Motor neuron (in vitro differentiated cells): ENCODE data around the gene LINGO1. TPM values are rescaled to one million over a fixed set of nuclear protein-coding genes. Genes with fewer than 3 reads are reported as not detected.
A peak's percentile ranks its signal among the peaks of the same experiment; 100 is the strongest.

Experiments
- ATAC-seq, 8 experiments: fragments of 200-7000 bp; cut with Tn5 transposase; replicated peaks in 6 of 8; 2 replicates each; pipeline ENCODE4 v1.8.0; 2021; ENCODE audit warnings: mild to moderate bottlenecking in 8 of 8, moderate library complexity in 8 of 8
- H3K27ac ChIP-seq, 2 donors: fragments of 250-450 bp; sonication (Bioruptor Pico); 2 replicates each; pipeline ENCODE4 v1.9.0; 2021; ENCODE audit warnings: antibody characterized with exemption in 2 of 2, mild to moderate bottlenecking in 2 of 2, moderate library complexity in 1 of 2
- H3K4me1 ChIP-seq, 2 donors: fragments of 250-450 bp; sonication (Bioruptor Pico); replicated peaks in 1 of 2; 2 replicates each; pipeline ENCODE4 v1.6.1; 2021; ENCODE audit warnings: antibody characterized with exemption in 2 of 2, mild to moderate bottlenecking in 2 of 2, moderate library complexity in 1 of 2
- H3K4me3 ChIP-seq, 5 donors: fragments of 250-450 bp; sonication (Bioruptor Pico); 2 replicates each; pipeline ENCODE4 v1.9.0; 2021; ENCODE audit warnings: antibody characterized with exemption in 5 of 5, mild to moderate bottlenecking in 5 of 5, moderate library complexity in 4 of 5
- WGBS, 10 experiments: fragments of 450-650 bp; shearing (Covaris generic); methylation state at CpG; one replicate each; pipeline ENCODE4 v1.0.0; 2022; 5-methylcytosine and 5-hydroxymethylcytosine counted together
- in situ Hi-C, 9 experiments: fragments of 400-800 bp; cut with MboI; loops; one replicate each; pipeline ENCODE4 v1.15.0; 2021; ENCODE audit warnings: low sequenced_read_pairs in 9 of 9, low pct_unique_long_range_greater_than_20kb in 2 of 9; ENCODE audit not compliant: unreplicated experiment in 9 of 9
- total RNA-seq, 8 experiments: library from RNA; unstranded; fragments of 300-600 nt; gene quantifications; 2 replicates each; pipeline versions ENCODE4 v1.2.3 to v1.2.4, GENCODE V29; 2022

LINGO1 gene
- total RNA-seq, 8 experiments from 2014 or later: 1.6 to 78.0 (median 26.6) TPM

DNA sequence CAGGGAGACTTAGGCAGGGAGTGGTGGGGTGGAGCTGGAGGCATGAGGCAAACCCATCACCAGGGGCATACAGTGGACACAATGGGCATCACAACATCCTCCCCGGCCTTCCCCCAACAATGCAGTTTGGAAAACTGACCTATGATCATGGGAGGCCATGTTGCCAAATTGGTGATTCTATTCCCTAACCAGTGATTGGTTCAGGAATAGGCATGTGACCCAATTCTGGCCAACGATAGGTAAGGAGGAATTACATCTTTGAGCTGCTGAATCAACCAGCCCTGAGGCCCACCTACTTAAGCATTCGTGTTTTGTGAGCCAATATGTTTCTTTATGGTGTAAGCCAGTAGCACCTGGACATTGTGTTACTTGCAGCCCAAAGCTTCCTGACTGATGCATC lies 40.0 kb downstream of the LINGO1 start:
- H3K4me3 ChIP-seq: no peak overlapping the region
- no peak overlapping the region for H3K27ac ChIP-seq
- peaks cover 13 to 29% of the 10 kb centered on the region in 2 donors for H3K4me1 ChIP-seq
- in situ Hi-C loops: no loop called here
- 0 to 100% (median 58%) methylated on average over 1 to 3 of the region's 3 CpGs; no CpG with 5 or more reads in 4 of the 10 experiments for WGBS, 10 experiments
- ATAC-seq: no peak

DNA sequence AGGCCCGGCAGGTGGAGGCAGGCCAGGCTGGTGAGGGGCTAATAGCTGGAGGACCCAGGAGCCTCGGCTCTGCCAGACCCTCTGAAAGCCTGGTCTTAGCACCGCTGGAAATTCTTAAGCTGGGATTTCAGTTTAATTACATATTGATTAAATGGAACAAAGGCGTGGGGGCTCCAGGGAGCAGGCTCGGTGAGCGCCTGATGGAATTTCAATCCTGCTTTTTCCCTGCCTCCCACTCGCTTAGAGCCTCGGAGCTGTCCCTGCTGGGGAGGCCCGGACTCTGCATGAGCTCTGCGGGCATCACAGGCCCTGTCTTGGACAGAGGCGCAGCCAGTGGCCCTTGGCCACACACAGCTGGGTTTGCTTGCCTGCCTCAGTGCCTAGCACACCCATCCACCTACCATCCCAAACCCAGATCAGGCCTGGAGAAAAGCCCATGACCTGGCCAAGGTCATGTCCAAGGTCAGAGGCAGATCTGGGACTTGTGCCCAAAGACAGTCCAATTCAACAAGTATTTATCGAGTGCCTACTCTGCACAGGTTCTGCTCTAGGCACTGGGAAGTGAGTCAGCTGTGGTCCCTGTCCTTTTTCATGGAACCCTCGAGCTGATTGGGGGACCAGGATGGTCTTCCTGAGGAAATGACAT lies 40.6 kb downstream of the LINGO1 start:
- 0 to 100% (median 70%) methylated on average over 1 to 6 of the region's 13 CpGs; no CpG with 5 or more reads in 1 of the 10 experiments for WGBS, 10 experiments
- Histone ChIP-seq H3K4me3 (no peak overlapping the region), H3K27ac (peak overlapping the region; percentile 45 to 57), H3K4me1 (peaks cover 16 to 36% of the 10 kb centered on the region in 2 donors)
- peak in 4 of 8 experiments; percentile 13 to 52 (median 41) for ATAC-seq
- in situ Hi-C loops: no loop called here

DNA sequence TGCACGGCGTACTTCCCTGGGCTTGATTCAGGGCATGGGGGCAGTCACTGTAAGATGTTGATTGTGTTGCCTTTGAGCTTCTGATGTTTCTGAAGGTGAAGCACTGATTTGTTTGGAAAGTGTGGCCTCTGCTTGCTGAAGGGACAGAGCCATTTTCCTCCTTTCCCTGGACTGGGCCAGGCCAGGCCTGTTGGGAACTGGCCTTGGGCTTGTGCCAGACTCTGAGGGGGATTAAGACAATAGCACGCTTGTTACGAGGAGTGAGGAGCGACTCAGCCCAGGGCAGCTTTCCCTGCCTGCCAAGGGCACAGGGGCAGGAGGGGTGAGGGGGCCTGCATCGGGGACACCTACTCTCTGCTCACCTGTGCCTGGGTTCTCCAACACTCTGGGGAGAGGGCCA lies 42.9 kb downstream of the LINGO1 start:
- Histone ChIP-seq H3K27ac (peak overlapping the region in 1 of 2 donors; percentile 37), H3K4me1 (peaks cover 13 to 35% of the 10 kb centered on the region in 2 donors), H3K4me3 (no peak overlapping the region)
- WGBS, 10 experiments: 88 to 100% methylated on average over 1 to 2 of the region's 6 CpGs; no CpG with 5 or more reads in 8 of the 10 experiments
- in situ Hi-C loops: no loop called here
- peak in 4 of 8 experiments; percentile 37 to 89 (median 78) for ATAC-seq

DNA sequence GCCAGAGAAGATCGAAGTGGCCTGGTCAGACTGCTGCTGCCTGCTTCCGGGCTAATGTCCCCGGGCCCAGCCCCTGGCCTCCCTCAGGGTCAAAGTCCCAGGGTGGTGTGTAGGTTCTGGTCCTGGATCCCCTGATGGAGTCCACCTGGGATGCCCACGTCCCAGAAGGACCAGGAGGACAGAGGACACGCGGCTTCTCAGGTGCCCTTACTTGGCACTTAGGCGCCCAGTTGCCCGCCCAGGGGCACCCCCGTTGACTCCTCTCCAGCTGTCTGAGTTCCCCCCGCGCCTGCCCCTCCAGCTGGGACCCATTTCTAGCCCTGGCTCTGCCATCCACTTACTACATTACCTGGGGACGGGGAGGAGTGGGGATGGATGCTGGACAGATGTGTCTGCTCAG lies 44.6 kb downstream of the LINGO1 start:
- in situ Hi-C loops: no loop called here
- no peak overlapping the region for H3K4me3 ChIP-seq
- peak overlapping the region in 1 of 2 donors; percentile 50 for H3K27ac ChIP-seq
- 50 to 93% (median 81%) methylated on average over 2 to 6 of the region's 12 CpGs; no CpG with 5 or more reads in 7 of the 10 experiments for WGBS, 10 experiments
- no peak for ATAC-seq
- H3K4me1 ChIP-seq: peaks cover 16 to 46% of the 10 kb centered on the region in 2 donors

DNA sequence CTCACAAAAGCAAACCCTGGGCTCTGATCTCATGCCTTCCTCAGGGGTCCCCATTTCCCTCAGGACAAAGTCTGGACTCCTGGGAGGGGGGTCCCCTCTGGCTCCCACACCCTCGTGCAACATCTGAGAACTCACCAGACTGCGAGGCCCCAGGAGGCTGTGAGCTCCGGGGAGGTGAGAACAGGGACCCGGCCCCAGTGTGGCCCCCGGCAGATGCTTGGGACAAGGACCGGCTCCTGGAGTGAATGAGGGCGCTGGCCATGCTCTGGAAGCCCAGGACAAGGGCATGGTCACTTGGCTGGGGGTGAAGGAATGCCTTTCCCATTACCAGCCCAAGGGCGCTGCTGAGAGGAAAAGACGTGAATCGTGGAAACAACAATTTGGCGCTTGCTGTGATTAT lies 48.0 kb downstream of the LINGO1 start:
- Histone ChIP-seq H3K4me3 (no peak overlapping the region), H3K27ac (no peak overlapping the region), H3K4me1 (peaks cover 27 to 56% of the 10 kb centered on the region in 2 donors)
- ATAC-seq: no peak
- in situ Hi-C loops: no loop called here
- WGBS, 10 experiments: 40 to 100% methylated on average over 3 to 4 of the region's 11 CpGs; no CpG with 5 or more reads in 8 of the 10 experiments

DNA sequence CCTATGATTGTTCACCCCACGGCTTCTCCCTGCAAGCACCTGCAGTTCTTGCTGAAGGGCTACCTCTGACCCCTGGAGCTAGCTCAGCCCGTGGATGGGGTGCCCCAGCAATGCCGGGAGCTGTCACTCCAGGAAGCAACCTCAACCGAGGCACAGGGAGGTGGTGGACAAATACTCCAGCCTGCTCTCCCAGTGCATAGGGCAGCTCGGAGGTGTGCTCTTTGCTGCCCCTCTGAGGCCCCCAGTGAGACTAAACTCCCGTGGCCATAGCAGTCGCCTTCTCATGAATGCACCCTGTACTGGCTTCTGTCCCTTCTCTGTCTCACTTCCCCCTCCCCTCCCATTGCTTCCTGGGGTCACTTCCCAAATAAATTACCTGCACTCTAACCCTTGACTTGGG lies 48.5 kb downstream of the LINGO1 start:
- ATAC-seq: peak in 6 of 8 experiments; percentile 31 to 88 (median 67)
- H3K4me3 ChIP-seq: no peak overlapping the region
- in situ Hi-C loops: no loop called here
- H3K4me1 ChIP-seq: peaks cover 27 to 55% of the 10 kb centered on the region in 2 donors
- WGBS, 10 experiments: 17 to 50% (median 30%) methylated on average over 1 to 4 of the region's 7 CpGs; no CpG with 5 or more reads in 5 of the 10 experiments
- H3K27ac ChIP-seq: no peak overlapping the region

DNA sequence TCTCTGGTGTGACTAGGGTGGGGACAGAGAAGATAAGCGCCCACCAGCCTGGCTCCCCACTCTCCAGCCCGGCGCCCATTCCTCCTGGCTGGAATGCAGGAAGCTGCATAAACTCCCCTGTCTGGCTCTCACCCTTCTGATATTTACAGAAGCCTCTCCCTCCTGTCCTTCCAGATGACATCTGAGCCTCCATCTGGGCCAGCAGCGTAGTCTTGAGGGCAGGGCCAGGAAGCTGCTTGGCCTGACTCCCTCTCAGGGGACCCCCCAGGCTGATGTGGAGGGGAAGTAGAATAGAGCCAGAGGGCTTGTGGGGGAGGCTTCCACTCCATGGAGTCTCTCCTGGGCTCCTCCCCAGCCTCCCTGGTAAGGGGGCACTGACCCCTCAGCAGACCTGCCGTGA lies 49.9 kb downstream of the LINGO1 start:
- in situ Hi-C loops: no loop called here
- Histone ChIP-seq H3K4me3 (no peak overlapping the region), H3K27ac (peak overlapping the region in 1 of 2 donors; percentile 21), H3K4me1 (peaks cover 28 to 46% of the 10 kb centered on the region in 2 donors)
- peak in 4 of 8 experiments; percentile 23 to 67 (median 44) for ATAC-seq
- WGBS, 10 experiments: 90 to 93% methylated on average over 2 to 3 of the region's 5 CpGs; no CpG with 5 or more reads in 8 of the 10 experiments

DNA sequence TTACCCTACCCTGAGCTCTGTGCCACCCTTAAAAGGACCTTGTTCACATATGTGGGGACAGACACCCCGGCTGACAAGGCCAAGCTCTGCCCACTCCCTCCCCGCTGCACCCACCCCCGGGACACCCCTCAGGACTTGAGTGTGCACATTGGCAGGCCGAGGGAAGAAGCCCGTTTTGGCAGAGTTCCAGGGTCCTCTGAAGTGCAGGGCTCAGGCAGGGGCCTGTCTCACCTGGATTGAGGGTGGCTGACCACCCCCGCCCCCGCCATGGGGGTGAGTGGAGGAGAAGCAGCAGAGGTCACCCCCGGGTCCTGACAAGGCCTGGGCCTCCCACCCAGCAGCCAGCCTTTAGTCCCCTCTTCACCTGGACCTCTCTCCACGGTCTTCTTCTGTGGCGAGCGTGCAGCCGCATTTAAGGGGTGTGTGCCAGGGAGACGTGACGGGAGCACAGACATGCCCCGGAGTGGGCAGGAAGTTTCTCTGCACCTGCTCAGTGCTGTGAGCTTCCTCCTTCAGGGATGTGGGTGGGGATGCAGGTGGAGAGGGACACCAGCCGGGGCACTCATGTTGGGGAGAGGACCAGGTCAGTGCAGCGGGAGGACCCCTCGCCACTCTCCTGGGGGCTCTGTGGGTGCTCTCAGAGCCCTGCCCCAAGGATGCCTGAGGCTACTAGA lies 50.7 kb downstream of the LINGO1 start:
- Histone ChIP-seq H3K4me3 (no peak overlapping the region), H3K4me1 (peaks cover 32 to 46% of the 10 kb centered on the region in 2 donors), H3K27ac (no peak overlapping the region)
- in situ Hi-C loops: no loop called here
- no peak for ATAC-seq
- 67% methylated on average over 3 of the region's 18 CpGs; no CpG with 5 or more reads in 9 of the 10 experiments for WGBS, 10 experiments

DNA sequence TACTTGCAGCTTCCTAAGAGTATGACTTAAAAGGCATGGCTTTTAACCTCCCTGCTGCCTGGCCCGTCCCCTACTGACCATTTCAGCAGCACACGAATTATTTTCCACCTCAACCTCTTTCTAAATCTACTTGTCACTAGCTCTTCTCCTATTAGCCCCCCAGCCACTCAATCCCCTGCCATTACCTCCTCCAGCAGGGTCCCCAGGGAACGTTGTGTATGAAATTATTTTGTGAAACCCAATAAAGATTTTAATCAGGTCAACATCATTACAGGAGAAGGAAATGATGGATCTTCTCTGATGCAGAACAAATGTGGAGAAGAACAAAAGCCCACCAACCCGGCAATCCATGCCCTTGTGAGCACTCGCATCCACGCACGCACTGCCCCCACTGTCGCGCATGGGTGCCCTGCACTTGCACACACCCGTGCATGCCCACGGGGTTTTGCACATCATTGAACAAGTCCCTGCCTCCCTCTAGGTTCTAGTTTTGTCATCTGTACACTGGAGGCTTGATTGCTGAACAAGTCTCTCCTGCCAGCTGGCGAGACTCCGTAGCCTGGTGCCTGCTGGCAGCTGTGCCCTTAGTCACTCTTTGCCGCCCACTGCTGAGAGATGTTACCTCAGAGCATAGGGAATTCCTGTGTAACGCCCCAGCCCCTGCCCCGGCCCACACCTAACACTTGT lies 51.6 kb downstream of the LINGO1 start:
- no peak overlapping the region for H3K4me3 ChIP-seq
- peak overlapping the region; percentile 7 to 33 for H3K27ac ChIP-seq
- peaks cover 37 to 49% of the 10 kb centered on the region in 2 donors for H3K4me1 ChIP-seq
- in situ Hi-C loops: no loop called here
- WGBS, 10 experiments: 34 to 90% (median 50%) methylated on average over 1 to 14 of the region's 16 CpGs; no CpG with 5 or more reads in 1 of the 10 experiments
- ATAC-seq: peak in 3 of 8 experiments; percentile 4 to 18 (median 11)

DNA sequence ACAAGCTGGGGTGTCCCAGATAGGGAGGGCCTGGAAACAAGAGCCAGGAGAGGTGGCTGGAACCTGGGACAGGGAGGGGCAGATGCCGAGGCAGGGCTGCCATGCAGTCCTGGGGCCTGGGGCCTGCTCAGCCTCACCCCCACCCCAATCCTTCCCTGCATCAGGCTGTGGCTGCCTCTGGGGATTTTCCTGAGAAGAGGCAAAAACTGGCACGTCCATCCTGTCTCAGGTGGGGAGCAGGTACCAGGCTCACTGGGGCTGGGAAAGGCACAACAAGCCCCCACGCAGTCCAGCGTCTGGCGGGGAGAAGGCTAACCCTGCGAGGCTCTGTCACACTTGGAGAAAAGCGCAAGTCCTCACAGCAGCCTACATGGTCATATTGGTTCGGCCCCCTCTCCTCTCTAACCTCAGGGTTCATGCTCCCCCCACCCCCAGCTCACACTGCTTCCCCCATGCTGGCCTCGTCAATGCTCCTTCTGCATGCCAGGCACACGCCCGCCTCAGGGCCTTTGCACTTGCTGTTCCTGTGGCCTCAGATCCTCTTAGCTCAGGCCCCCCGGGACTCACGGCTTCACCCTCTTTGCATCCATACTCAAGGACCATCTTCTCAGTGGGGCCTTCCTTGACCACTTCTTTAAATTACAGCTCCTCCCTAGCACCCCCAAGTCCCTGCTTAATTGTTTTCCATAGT lies 53.1 kb downstream of the LINGO1 start:
- no peak for ATAC-seq
- H3K4me1 ChIP-seq: peaks cover 42 to 48% of the 10 kb centered on the region in 2 donors
- H3K27ac ChIP-seq: no peak overlapping the region
- no peak overlapping the region for H3K4me3 ChIP-seq
- in situ Hi-C loops: no loop called here
- WGBS, 10 experiments: 59 to 100% (median 94%) methylated on average over 1 to 5 of the region's 13 CpGs; no CpG with 5 or more reads in 4 of the 10 experiments

DNA sequence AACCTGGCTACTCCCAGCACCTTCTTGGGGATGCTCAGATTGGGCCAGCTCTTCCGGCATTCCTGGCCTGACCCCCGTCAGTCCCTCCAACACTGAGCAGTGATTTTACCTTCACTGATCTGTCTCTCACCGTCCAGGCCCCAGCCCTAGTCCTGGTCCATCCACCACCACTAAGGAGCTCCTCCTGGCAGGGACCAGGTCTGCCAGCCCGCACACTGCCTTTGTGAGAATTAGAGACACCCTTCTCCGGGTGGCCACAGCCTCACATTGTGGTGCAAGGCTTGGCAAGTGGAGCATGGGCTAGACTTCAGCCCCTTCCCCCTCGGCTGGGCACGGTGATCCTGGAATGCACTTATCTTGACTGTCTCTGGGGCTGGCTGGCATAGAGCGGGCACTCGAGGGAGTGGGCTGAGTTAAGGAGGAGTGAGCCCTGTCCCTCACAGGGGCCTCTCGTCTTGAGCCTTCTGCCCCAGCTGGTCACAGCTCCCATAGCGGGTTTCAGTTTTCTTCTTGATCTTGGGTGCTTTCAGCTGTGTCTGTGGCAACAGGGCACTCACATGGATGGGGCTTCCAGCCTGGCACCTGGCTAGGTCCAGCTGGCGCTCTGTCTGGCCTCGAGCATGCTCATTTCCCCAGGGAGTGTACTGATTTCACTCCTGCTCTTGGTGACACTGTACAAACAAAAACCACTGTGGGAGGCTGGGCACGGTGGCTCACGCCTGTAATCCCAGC lies 53.9 kb downstream of the LINGO1 start:
- WGBS, 10 experiments: 36 to 90% (median 85%) methylated on average over 2 to 7 of the region's 15 CpGs; no CpG with 5 or more reads in 5 of the 10 experiments

DNA sequence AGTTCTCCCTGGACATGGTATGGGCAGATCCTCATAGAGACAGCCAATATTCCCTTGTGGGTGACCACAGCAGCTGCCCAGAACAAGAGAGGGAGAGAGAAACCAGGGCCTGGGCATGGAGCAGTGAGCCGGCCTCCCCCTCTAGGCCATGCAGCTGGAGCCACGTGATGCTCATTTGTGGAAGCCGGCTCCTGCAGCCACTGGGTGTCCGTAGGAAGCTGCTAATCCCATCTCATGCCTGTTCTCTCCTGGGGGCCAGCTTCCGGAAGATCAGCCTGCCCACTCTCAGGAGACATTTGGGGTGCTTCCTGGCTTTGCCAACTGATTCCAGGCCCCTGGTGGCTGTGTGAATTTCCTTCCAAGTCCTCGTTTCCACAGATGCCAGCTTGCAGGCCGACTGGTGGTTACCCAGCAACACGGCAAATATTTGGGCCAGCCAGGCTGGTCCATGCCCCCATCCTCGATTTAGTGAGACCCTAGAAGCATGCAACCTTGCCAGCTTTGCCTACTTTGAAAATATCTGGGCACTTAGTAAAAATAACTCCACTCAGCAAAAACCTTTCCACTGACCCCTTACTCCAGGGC lies 55.3 kb downstream of the LINGO1 start:
- Histone ChIP-seq H3K27ac (peak overlapping the region; percentile 10 to 39), H3K4me1 (peaks cover 36 to 40% of the 10 kb centered on the region in 2 donors), H3K4me3 (no peak overlapping the region)
- in situ Hi-C loops: no loop called here
- 13 to 70% (median 36%) methylated on average over 2 to 6 of the region's 9 CpGs; no CpG with 5 or more reads in 3 of the 10 experiments for WGBS, 10 experiments
- peak; percentile 28 to 88 (median 78) for ATAC-seq

More for the DNA sequence above, 53.9 kb downstream of the LINGO1 start:
- Histone ChIP-seq H3K4me3 (no peak overlapping the region), H3K27ac (no peak overlapping the region), H3K4me1 (peaks cover 43% of the 10 kb centered on the region in 2 donors)
- in situ Hi-C loops: no loop called here
- no peak for ATAC-seq
